Fibroblast of the aortic adventitia (primary cell): ENCODE results near the gene PDE6C. TPM values are rescaled to one million over a fixed set of nuclear protein-coding genes. Genes with fewer than 3 reads are reported as not detected.
A peak's percentile ranks its signal among the peaks of the same experiment; 100 is the strongest.
"Not testable (repeated sequence)": the region's sequence is repeated elsewhere in the genome, so short reads cannot be mapped to it uniquely, and the experiment has no call there.

Source experiments
- DNase-seq: peaks from one replicate; pipeline ENCODE4 v3.0.0-alpha.2; 2010; ENCODE audit warnings: low read depth
- H3K4me3 ChIP-seq: 2 replicates; pipeline ENCODE4 v1.5.1; 2011; ENCODE audit warnings: low read depth, mild to moderate bottlenecking, control low read depth, low read length, moderate library complexity
- CTCF ChIP-seq: IDR thresholded peaks from 2 replicates; pipeline ENCODE4 v1.5.1; 2011; ENCODE audit warnings: mild to moderate bottlenecking, low read length, control low read depth, inconsistent platforms; ENCODE audit not compliant: insufficient read depth
- total RNA-seq: library from RNA; depleted of rRNA; stranded (reverse); fragments of >200 nt; gene quantifications from 2 replicates; pipeline ENCODE4 v1.2.3, GENCODE V29; 2012; ENCODE audit warnings: low replicate concordance

Gene PDE6C
- total RNA-seq, 1 donor = not detected

- no peak for TF ChIP-seq CTCF
- DNase-seq = no peak
These were observed 75.4 kb downstream of the PDE6C start for GRCh38 chr10:93687737-93688136.

GRCh38 chr10:93695740-93696139 lies 83.4 kb downstream of the PDE6C start:
- TF ChIP-seq CTCF = no peak
- H3K4me3 ChIP-seq = no peak overlapping the region

More at GRCh38 chr10:93687737-93688136, 75.4 kb downstream of the PDE6C start:
- no peak overlapping the region for H3K4me3 ChIP-seq

GRCh38 chr10:93696582-93696981 lies 84.2 kb downstream of the PDE6C start:
- not testable (repeated sequence) for DNase-seq

More at GRCh38 chr10:93695740-93696139, 83.4 kb downstream of the PDE6C start:
- no peak for DNase-seq

GRCh38 chr10:93697207-93697606 lies 84.9 kb downstream of the PDE6C start:
- no peak for TF ChIP-seq CTCF
- no peak overlapping the region for H3K4me3 ChIP-seq
- no peak for DNase-seq

More at GRCh38 chr10:93696582-93696981, 84.2 kb downstream of the PDE6C start:
- H3K4me3 ChIP-seq = not testable (repeated sequence)

- DNase-seq = peak; percentile 63
- peak overlapping the region; percentile 83 for H3K4me3 ChIP-seq
- TF ChIP-seq CTCF = no peak
These were observed 89.5 kb downstream of the PDE6C start for GRCh38 chr10:93701866-93702209.

GRCh38 chr10:93702210-93703001 lies 90.1 kb downstream of the PDE6C start, which contains the start of gene FRA10AC1:
TSS of gene FRA10AC1 (minus strand) at chr10:93702592. CDS start at chr10:93700106, 2,486 bp downstream.
- H3K4me3 ChIP-seq = peak within 1 kb of the TSS; percentile 83
- TF ChIP-seq CTCF = peak; percentile 63
- DNase-seq = peak; percentile 95

GRCh38 chr10:93703066-93703465 lies 90.7 kb downstream of the PDE6C start:
- TF ChIP-seq CTCF = no peak
- peak overlapping the region; percentile 83 for H3K4me3 ChIP-seq
- DNase-seq = peak; percentile 31
